C4-2B (cell line): Measurements from ENCODE around the gene TBC1D4.

Experiments
- CTCF ChIP-seq: fragments of 450-650 bp; conservative IDR thresholded peaks from 2 replicates; pipeline ENCODE4 v1.5.1; 2017; ENCODE audit warnings: mild to moderate bottlenecking
- ZFX ChIP-seq: fragments of 450-650 bp; IDR thresholded peaks from 2 replicates; pipeline ENCODE4 v1.6.1; 2017

DNA sequence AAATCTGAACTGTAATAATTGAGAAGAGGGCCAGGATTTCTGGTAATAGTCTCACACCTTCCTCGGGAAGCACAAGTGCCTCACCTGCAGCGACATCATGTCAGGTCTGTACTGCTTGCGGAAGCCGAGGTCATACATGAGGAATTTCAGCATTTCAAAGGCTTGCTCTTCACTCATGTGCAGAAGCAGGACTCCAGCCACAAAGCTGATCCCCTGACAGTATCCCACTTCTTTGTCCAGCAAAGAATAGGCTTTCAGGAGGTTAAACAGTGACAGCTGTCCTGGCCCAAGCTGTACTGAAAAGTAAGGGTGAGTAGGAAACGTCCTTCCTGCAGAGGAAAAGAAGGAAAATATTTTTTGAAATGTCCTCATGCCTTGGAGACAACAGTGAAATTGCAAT, 182.7 kb downstream of the TBC1D4 start:
- no peak for TF ChIP-seq CTCF
- TF ChIP-seq ZFX = no peak
